Pancreas (tissue), 10 donors: Measurements from ENCODE around the gene FTH1. TPM values are rescaled to one million over a fixed set of nuclear protein-coding genes. Genes with fewer than 3 reads are reported as not detected.

Experiments used
- ATAC-seq, 4 donors: fragments of 200-7000 bp; cut with Tn5 transposase; one replicate each; pipeline versions ENCODE4 v1.8.0 to v1.9.1; 2020; ENCODE audit warnings: mild to moderate bottlenecking in 4 of 4, moderate library complexity in 4 of 4
- DNase-seq, 6 donors: peaks; one replicate each; pipeline ENCODE4 v3.0.0-alpha.2; 2020
- FAIRE-seq: peaks from 2 replicates; lab custom pipeline; 2012; peaks lifted over from hg19 to GRCh38; lab: Jason Lieb, UNC
- H3K27ac ChIP-seq, 4 donors: fragments of 200-600 bp; sonication (generic); 1 replicate in 3 of 4; 2 replicates in 1 of 4; pipeline versions ENCODE4 v1.5.0 to v1.8.0; 2020
- H3K27me3 ChIP-seq, 4 donors: fragments of 200-600 bp; one replicate each; pipeline ENCODE4 v1.8.0; 2021
- H3K36me3 ChIP-seq, 3 donors: fragments of 200-600 bp; sonication (generic) in 1 of 3; one replicate each; pipeline versions ENCODE4 v1.5.0 to v1.8.0; 2020 to 2021
- H3K4me1 ChIP-seq, 3 donors: fragments of 200-600 bp; one replicate each; pipeline ENCODE4 v1.8.0; 2021
- H3K4me3 ChIP-seq, 4 donors: fragments of 200-600 bp; sonication (generic) in 2 of 4; one replicate each; pipeline versions ENCODE4 v1.5.0 to v1.8.0; 2020 to 2021
- H3K9me3 ChIP-seq, 4 donors: fragments of 200-600 bp; one replicate each; pipeline ENCODE4 v1.8.0; 2021
- CTCF ChIP-seq, 4 donors: fragments of 200-600 bp; sonication (generic) in 3 of 4; IDR thresholded peaks; one replicate each; pipeline versions ENCODE4 v1.5.0 to v1.8.0; 2021; ENCODE audit warnings: antibody characterized with exemption in 4 of 4
- WGBS, 2 donors: extraction: QIAGEN DNeasy Blood & Tissue Kit; methylation state at CpG; one replicate each; pipeline ENCODE4 v1.1.7; 2013; 5-methylcytosine and 5-hydroxymethylcytosine counted together
- intact Hi-C, 3 donors: fragments of 100-400 bp; cut with DNase I; formaldehyde crosslinking; loops; one replicate each; pipeline versions ENCODE4 v1.11.1 to v1.14.2; 2022
- polyA plus RNA-seq, 2 donors: library from polyadenylated mRNA; stranded (reverse); fragments of 200-250 nt; gene quantifications; one replicate each; pipeline ENCODE4 v1.2.3, GENCODE V29; 2013
- total RNA-seq, 6 donors: library from RNA; stranded (reverse); fragmentation: NEBNext Ultra II Directional in 4 of 6; extraction: Animal tissue kit (Norgen Biotek cat#: 25700) in 4 of 6; gene quantifications; one replicate each; pipeline versions ENCODE4 v1.2.1 to v1.2.4, GENCODE V29; 2021 to 2023
- donor health status: healthy with polysubstance abuse.
- donor health status: DM: no; HTN: no; CAD: no; lungs with moderate emphysema.
- donor health status: DM: no; HTN: no; CAD: no.
- donor health status: control.
- donor health status: control.
- donor health status: Bipolar disorder and iron deficiency.
- donor health status: DM: yes; HTN: yes; CAD: no.
- donor health status: DM: no; HTN: no; CAD: no.
- donor health status: DM: no; HTN: no; CAD: no.
- donor health status: DM: yes; HTN: yes; CAD: no.

Gene FTH1
- total and polyA plus RNA-seq, 8 donors, result 1,114 to 1,772 (median 1,396) TPM

GRCh38 chr11:62001450-62002191, 34.2 kb upstream of the FTH1 start:
- peaks cover 9 to 25% (median 22%) of the 10 kb centered on the region in 3 donors for H3K4me1 ChIP-seq
- intact Hi-C loops, result no loop called here
- TF ChIP-seq CTCF (IDR thresholded peaks at IDR 0.05), result no peak
- DNase-seq (peak; percentile 78 to 92 (median 81)), ATAC-seq (peak; percentile 84 to 92 (median 90)), FAIRE-seq (no peak)
- no peak overlapping the region for H3K4me3 ChIP-seq
- H3K36me3 ChIP-seq, result peaks cover 0 to 5% (median 0%) of the 10 kb centered on the region in 3 donors
- H3K27ac ChIP-seq, result peak overlapping the region; percentile 27 to 76 (median 56)
- H3K9me3 ChIP-seq, result no peaks in the 10 kb centered on the region
- 25 to 27% methylated on average over 12 of the region's 12 CpGs for WGBS, 2 donors
- H3K27me3 ChIP-seq, result no peaks in the 10 kb centered on the region

- no peak for FAIRE-seq
- H3K4me1 ChIP-seq, result peaks cover 9 to 25% (median 22%) of the 10 kb centered on the region in 3 donors
- WGBS, 2 donors, result 67 to 68% methylated on average over 23 of the region's 23 CpGs
- H3K9me3 ChIP-seq, result no peaks in the 10 kb centered on the region
- H3K4me3 ChIP-seq, result no peak overlapping the region
- no peak for DNase-seq
- H3K27me3 ChIP-seq, result no peaks in the 10 kb centered on the region
- peak overlapping the region; percentile 27 to 76 (median 56) for H3K27ac ChIP-seq
- TF ChIP-seq CTCF (IDR thresholded peaks at IDR 0.05), result no peak
- intact Hi-C loops, result no loop called here
- peaks cover 0 to 5% (median 0%) of the 10 kb centered on the region in 3 donors for H3K36me3 ChIP-seq
- peak; percentile 26 to 59 (median 50) for ATAC-seq
Observed at GRCh38 chr11:62000539-62001446, 33.4 kb upstream of the FTH1 start.

- intact Hi-C loops, result no loop called here
- no peak for TF ChIP-seq CTCF (IDR thresholded peaks at IDR 0.05)
- H3K9me3 ChIP-seq, result no peaks in the 10 kb centered on the region
- peaks cover 0 to 5% (median 0%) of the 10 kb centered on the region in 3 donors for H3K36me3 ChIP-seq
- H3K27me3 ChIP-seq, result no peaks in the 10 kb centered on the region
- no peak for DNase-seq
- no peak for FAIRE-seq
- H3K4me1 ChIP-seq, result peaks cover 9 to 25% (median 25%) of the 10 kb centered on the region in 3 donors
- no peak overlapping the region for H3K4me3 ChIP-seq
- no peak overlapping the region for H3K27ac ChIP-seq
- no peak for ATAC-seq
- WGBS, 2 donors, result 96 to 97% methylated on average over 7 of the region's 7 CpGs
Observed at GRCh38 chr11:61999141-61999975, 31.9 kb upstream of the FTH1 start.

- Histone ChIP-seq H3K9me3 (no peaks in the 10 kb centered on the region), H3K27me3 (no peaks in the 10 kb centered on the region), H3K4me1 (peaks cover 9 to 20% (median 19%) of the 10 kb centered on the region in 3 donors), H3K4me3 (no peak overlapping the region), H3K27ac (no peak overlapping the region), H3K36me3 (peaks cover 0 to 5% (median 0%) of the 10 kb centered on the region in 3 donors)
- intact Hi-C loops, result no loop called here
- 98 to 99% methylated on average over 4 of the region's 4 CpGs for WGBS, 2 donors
- FAIRE-seq, result no peak
- no peak for ATAC-seq
- DNase-seq, result no peak
- TF ChIP-seq CTCF (IDR thresholded peaks at IDR 0.05), result no peak
Observed at GRCh38 chr11:61996933-61997332, 29.5 kb upstream of the FTH1 start.
